MM.1S (cell line): ENCODE results near the gene PLA2G4A.

ENCODE experiments used
- DNase-seq: peaks from one replicate; pipeline ENCODE4 v3.0.0-alpha.2; 2015
- H2AFZ ChIP-seq: fragments of 300-600 bp; sonication (generic); 2 replicates; pipeline ENCODE4 v1.6.0; 2016; ENCODE audit warnings: antibody characterized with exemption, low read length
- H3F3A ChIP-seq: fragments of 300-600 bp; sonication (generic); 2 replicates; pipeline ENCODE4 v1.6.1; 2016; ENCODE audit warnings: mild to moderate bottlenecking, antibody characterized with exemption, low read length, moderate library complexity, mixed read lengths; ENCODE audit not compliant: insufficient read depth
- H3K27ac ChIP-seq: fragments of 300-600 bp; sonication (generic); 2 replicates; pipeline ENCODE4 v1.5.1; 2016; ENCODE audit warnings: mild to moderate bottlenecking, low read length
- H3K27me3 ChIP-seq: fragments of 300-600 bp; sonication (generic); replicated peaks from 2 replicates; pipeline ENCODE4 v1.6.0; 2016; ENCODE audit warnings: low read length; ENCODE audit not compliant: insufficient read depth
- H3K36me3 ChIP-seq: fragments of 300-600 bp; sonication (generic); replicated peaks from 2 replicates; pipeline ENCODE4 v1.6.1; 2016; ENCODE audit warnings: mild to moderate bottlenecking, low read length, mixed read lengths; ENCODE audit not compliant: insufficient read depth
- H3K4me1 ChIP-seq: fragments of 300-600 bp; sonication (generic); 2 replicates; pipeline ENCODE4 v1.6.1; 2016; ENCODE audit warnings: low read length, mixed read lengths
- H3K4me2 ChIP-seq: fragments of 300-600 bp; sonication (generic); 2 replicates; pipeline ENCODE4 v1.6.0; 2016; ENCODE audit warnings: low read depth, low read length
- H3K4me3 ChIP-seq: fragments of 300-600 bp; sonication (generic); 2 replicates; pipeline ENCODE4 v1.5.1; 2016; ENCODE audit warnings: low read length, mixed read lengths
- H3K79me2 ChIP-seq: fragments of 300-600 bp; sonication (generic); 2 replicates; pipeline ENCODE4 v1.6.1; 2016; ENCODE audit warnings: mixed run types, low read length, mixed read lengths
- H3K9ac ChIP-seq: fragments of 300-600 bp; sonication (generic); 2 replicates; pipeline ENCODE4 v1.6.1; 2016; ENCODE audit warnings: low read length, mixed read lengths
- H3K9me2 ChIP-seq: fragments of 300-600 bp; sonication (generic); replicated peaks from 2 replicates; pipeline ENCODE4 v1.6.1; 2016; ENCODE audit warnings: mild to moderate bottlenecking, low read length, mixed read lengths; ENCODE audit not compliant: insufficient read depth
- H3K9me3 ChIP-seq: fragments of 300-600 bp; sonication (generic); replicated peaks from 2 replicates; pipeline ENCODE4 v1.6.1; 2016; ENCODE audit warnings: mild to moderate bottlenecking, low read length, mixed read lengths; ENCODE audit not compliant: insufficient read depth
- H4K20me1 ChIP-seq: fragments of 300-600 bp; sonication (generic); 2 replicates; pipeline ENCODE4 v1.6.1; 2016; ENCODE audit warnings: mild to moderate bottlenecking, low read length, moderate library complexity, mixed read lengths; ENCODE audit not compliant: insufficient read depth
- CTCF ChIP-seq: fragments of 300-600 bp; sonication (generic); IDR thresholded peaks from 2 replicates; pipeline ENCODE4 v1.5.1; 2016; ENCODE audit warnings: antibody characterized with exemption, low read length, mixed read lengths
- EZH2 ChIP-seq: fragments of 300-600 bp; sonication (generic); optimal IDR thresholded peaks from 2 replicates; pipeline ENCODE3; 2017; ENCODE audit warnings: low read depth, mild to moderate bottlenecking, antibody characterized with exemption, low read length, mixed read lengths
- EZH2phosphoT487 ChIP-seq: fragments of 300-600 bp; sonication (generic); IDR thresholded peaks from 2 replicates; pipeline ENCODE4 v1.6.1; 2018; ENCODE audit warnings: antibody characterized with exemption, low read length

The PLA2G4A gene

GRCh38 chr1:186783193-186783592 lies 45.6 kb upstream of the PLA2G4A start:
- no peak for TF ChIP-seq CTCF
- no peak for TF ChIP-seq EZH2phosphoT487
- no peak for TF ChIP-seq EZH2
- H3K9me2 ChIP-seq, result no peaks in the 10 kb centered on the region
- no peak overlapping the region for H3K4me2 ChIP-seq
- no peak overlapping the region for H2AFZ ChIP-seq
- peaks cover 12% of the 10 kb centered on the region for H3F3A ChIP-seq
- H3K4me1 ChIP-seq, result peaks cover 28% of the 10 kb centered on the region
- no peaks in the 10 kb centered on the region for H3K27me3 ChIP-seq
- no peaks in the 10 kb centered on the region for H3K36me3 ChIP-seq
- DNase-seq, result no peak
- H3K27ac ChIP-seq, result no peak overlapping the region
- H4K20me1 ChIP-seq, result no peaks in the 10 kb centered on the region
- no peaks in the 10 kb centered on the region for H3K9me3 ChIP-seq
- H3K9ac ChIP-seq, result no peak overlapping the region
- no peak overlapping the region for H3K4me3 ChIP-seq
- no peaks in the 10 kb centered on the region for H3K79me2 ChIP-seq

GRCh38 chr1:186785503-186785902 lies 43.2 kb upstream of the PLA2G4A start:
- Histone ChIP-seq H3K27me3 (no peaks in the 10 kb centered on the region), H3K9me2 (no peaks in the 10 kb centered on the region), H3K4me1 (peaks cover 10% of the 10 kb centered on the region), H3K9ac (no peak overlapping the region), H3K4me3 (no peak overlapping the region), H3K27ac (no peak overlapping the region), H4K20me1 (no peaks in the 10 kb centered on the region), H3K9me3 (no peaks in the 10 kb centered on the region), H3F3A (peaks cover 4% of the 10 kb centered on the region; the same call in 1 of the 2 replicates), H3K36me3 (no peaks in the 10 kb centered on the region), H3K4me2 (no peak overlapping the region), H2AFZ (no peak overlapping the region), H3K79me2 (no peaks in the 10 kb centered on the region)
- DNase-seq, result no peak
- TF ChIP-seq EZH2, result no peak
- no peak for TF ChIP-seq EZH2phosphoT487
- no peak for TF ChIP-seq CTCF

GRCh38 chr1:186790101-186790500 lies 38.6 kb upstream of the PLA2G4A start:
- Histone ChIP-seq H3K9me3 (no peaks in the 10 kb centered on the region), H3K9me2 (no peaks in the 10 kb centered on the region), H3K4me2 (no peak overlapping the region), H4K20me1 (no peaks in the 10 kb centered on the region), H3K4me3 (no peak overlapping the region), H3F3A (no peaks in the 10 kb centered on the region), H3K27ac (no peak overlapping the region), H3K27me3 (no peaks in the 10 kb centered on the region), H3K79me2 (no peaks in the 10 kb centered on the region), H2AFZ (no peak overlapping the region), H3K36me3 (no peaks in the 10 kb centered on the region), H3K4me1 (peaks cover 7% of the 10 kb centered on the region; the same call in 1 of the 2 replicates), H3K9ac (no peak overlapping the region)
- no peak for DNase-seq
- no peak for TF ChIP-seq EZH2phosphoT487
- no peak for TF ChIP-seq CTCF
- no peak for TF ChIP-seq EZH2
